ENCODE results near the gene KRT24. TPM values are rescaled to one million over a fixed set of nuclear protein-coding genes. Genes with fewer than 3 reads are reported as not detected.
A peak's percentile ranks its signal among the peaks of the same experiment; 100 is the strongest.
"Not testable (repeated sequence)": the region's sequence is repeated elsewhere in the genome, so short reads cannot be mapped to it uniquely, and the experiment has no call there.

The KRT24 gene
- not detected for polyA plus RNA-seq (2012; ENCODE audit: insufficient read depth, insufficient read length)

- H3K4me3 ChIP-seq (ENCODE audit: low read length): no peak within 1 kb of the TSS
- no peak for DNase-seq (ENCODE audit: low read depth, low spot score)
Measured at GRCh38 chr17:40703652-40704051, at the start of gene KRT24. TSS of gene KRT24 (minus strand) at chr17:40703752. CDS start at chr17:40703693, 59 bp downstream.

DNA sequence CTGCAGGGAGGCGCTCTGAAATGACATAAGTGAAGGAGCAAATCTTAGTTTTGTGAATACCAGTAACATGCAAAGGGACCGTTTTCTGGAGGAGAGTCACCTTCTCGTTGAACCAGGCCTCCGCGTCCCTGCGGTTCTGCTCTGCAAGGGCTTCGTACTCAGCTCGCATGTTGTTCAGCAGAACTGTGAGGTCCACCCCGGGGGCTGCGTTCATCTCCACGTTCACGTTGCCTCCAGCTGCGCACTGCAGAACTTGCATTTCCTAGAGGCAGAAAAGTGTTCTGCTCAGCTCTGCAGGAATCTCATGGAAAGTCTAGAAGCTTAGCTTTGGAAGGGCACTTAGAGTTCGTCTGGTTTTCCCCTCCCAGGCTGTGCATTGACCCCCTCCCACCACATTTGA is 47.5 kb upstream of the KRT24 start:
- no peak for DNase-seq (ENCODE audit: low read depth, low spot score)
- H3K4me3 ChIP-seq (ENCODE audit: low read length): no peak overlapping the region

- no peak overlapping the region for H3K4me3 ChIP-seq (ENCODE audit: low read length)
- no peak for DNase-seq (ENCODE audit: low read depth, low spot score)
Measured at GRCh38 chr17:40750391-40750790, 46.8 kb upstream of the KRT24 start.

DNA sequence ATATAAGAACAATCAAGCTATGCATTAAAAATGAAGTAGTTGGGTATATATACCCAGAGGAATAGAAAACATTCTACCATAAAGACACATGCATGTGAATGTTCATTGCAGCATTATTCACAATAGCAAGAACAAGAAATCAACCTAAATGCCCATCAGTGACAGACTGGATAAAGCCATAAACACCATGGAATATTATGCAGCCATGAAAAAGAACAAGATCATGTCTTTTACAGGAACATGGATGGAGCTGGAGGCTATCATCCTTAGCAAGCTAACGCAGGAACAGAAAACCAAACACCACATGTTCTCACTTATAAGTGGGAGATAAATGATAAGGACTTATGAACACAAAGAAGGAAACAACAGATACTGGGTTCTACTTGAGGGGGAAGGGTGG is 45.1 kb upstream of the KRT24 start:
- DNase-seq (ENCODE audit: low read depth, low spot score); H3K4me3 ChIP-seq (ENCODE audit: low read length): not testable (repeated sequence)

DNA sequence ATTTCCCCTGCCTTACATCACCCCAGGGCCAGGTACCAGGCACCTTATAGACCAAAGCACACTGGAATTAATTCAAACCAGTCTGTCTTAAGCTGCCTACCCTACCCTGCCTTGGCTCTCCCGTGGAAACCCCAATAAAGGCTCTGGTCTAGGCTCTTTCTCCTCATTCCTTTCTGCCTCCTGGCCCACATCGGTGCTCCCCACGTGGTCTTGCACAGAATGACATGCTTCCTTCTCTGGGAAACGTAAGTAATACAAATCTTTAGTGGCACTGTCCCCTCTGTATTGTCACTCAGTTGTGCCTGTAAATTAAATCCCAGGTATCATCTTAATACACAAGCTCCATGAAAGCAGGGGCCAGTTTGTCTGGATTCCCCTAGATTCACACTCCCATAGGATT is 35.0 kb upstream of the KRT24 start:
- no peak overlapping the region for H3K4me3 ChIP-seq (ENCODE audit: low read length)
- DNase-seq (ENCODE audit: low read depth, low spot score): no peak

DNA sequence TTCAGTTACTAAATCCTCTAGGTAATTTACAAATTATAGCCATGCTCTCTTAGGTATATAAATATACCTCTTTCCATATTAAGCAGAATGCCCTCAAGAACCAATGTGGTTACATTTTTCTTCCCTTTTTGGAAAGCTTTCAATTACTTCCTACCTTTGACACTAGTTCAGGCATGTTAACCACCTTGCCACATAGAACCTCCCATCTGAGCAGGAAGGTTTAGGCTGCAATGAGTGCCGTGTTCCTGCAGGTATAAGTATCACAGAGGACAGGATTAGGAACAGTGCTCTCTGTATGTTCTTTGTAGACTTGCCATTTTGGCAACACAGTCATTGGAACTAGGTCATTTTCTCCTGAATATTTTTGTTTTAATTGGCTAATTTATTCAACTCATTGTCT is 31.5 kb upstream of the KRT24 start:
- DNase-seq (ENCODE audit: low read depth, low spot score): no peak
- H3K4me3 ChIP-seq (ENCODE audit: low read length): no peak overlapping the region

GRCh38 chr17:40734018-40734417 is 30.5 kb upstream of the KRT24 start:
- DNase-seq (ENCODE audit: low read depth, low spot score): no peak
- no peak overlapping the region for H3K4me3 ChIP-seq (ENCODE audit: low read length)

GRCh38 chr17:40730970-40731369 is 27.4 kb upstream of the KRT24 start:
- no peak overlapping the region for H3K4me3 ChIP-seq (ENCODE audit: low read length)
- no peak for DNase-seq (ENCODE audit: low read depth, low spot score)

- no peak overlapping the region for H3K4me3 ChIP-seq (ENCODE audit: low read length)
- DNase-seq (ENCODE audit: low read depth, low spot score): no peak
Measured at GRCh38 chr17:40727447-40728231, 24.1 kb upstream of the KRT24 start.

DNA sequence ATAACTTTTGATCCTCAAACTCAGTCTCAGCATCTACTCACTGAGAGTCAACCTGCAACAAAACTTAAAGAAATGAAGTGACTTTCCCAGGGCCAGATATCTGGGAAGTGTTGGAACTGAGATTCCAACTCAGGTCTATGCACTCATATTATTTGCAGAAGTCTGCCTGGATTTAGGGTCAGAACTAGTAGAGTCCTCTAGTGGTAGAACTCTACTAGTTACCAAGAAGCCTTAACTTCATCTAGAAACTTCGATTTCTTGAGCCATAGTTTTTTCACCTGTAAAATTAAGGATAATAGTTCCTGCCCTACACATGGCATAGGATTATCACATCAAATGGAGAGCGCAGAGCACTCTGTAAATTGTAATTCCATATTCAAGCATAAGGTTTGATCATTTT is 23.4 kb upstream of the KRT24 start:
- peak; percentile 1 for DNase-seq (ENCODE audit: low read depth, low spot score)
- H3K4me3 ChIP-seq (ENCODE audit: low read length): no peak overlapping the region

GRCh38 chr17:40724656-40725055 is 21.1 kb upstream of the KRT24 start:
- no peak overlapping the region for H3K4me3 ChIP-seq (ENCODE audit: low read length)
- DNase-seq (ENCODE audit: low read depth, low spot score): no peak

- DNase-seq (ENCODE audit: low read depth, low spot score): no peak
- no peak overlapping the region for H3K4me3 ChIP-seq (ENCODE audit: low read length)
Measured at GRCh38 chr17:40722241-40722640, 18.7 kb upstream of the KRT24 start.

- H3K4me3 ChIP-seq (ENCODE audit: low read length): no peak overlapping the region
- no peak for DNase-seq (ENCODE audit: low read depth, low spot score)
Measured at GRCh38 chr17:40720899-40721298, 17.3 kb upstream of the KRT24 start.

DNA sequence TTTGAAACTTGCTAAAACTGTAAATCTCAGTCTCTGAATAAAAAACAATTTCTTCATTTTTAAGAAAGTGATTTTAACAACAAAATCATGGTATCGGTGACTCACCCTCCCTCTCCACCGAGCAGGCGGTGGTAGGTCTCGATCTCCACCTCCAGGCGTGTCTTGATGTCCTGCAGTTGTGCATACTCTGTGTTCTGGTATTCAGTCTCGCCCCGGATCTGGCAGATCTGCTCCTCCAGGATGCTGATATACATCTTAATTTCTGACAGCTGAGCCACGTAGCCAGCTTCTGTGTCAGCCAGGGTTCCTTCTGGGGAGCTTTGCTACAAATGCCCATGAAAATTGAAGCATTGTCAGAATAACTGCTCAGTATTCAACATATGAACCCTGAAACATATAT is 15.4 kb upstream of the KRT24 start:
- no peak overlapping the region for H3K4me3 ChIP-seq (ENCODE audit: low read length)
- DNase-seq (ENCODE audit: low read depth, low spot score): no peak

GRCh38 chr17:40717776-40718175 is 14.2 kb upstream of the KRT24 start:
- H3K4me3 ChIP-seq (ENCODE audit: low read length): no peak overlapping the region
- DNase-seq (ENCODE audit: low read depth, low spot score): no peak

DNA sequence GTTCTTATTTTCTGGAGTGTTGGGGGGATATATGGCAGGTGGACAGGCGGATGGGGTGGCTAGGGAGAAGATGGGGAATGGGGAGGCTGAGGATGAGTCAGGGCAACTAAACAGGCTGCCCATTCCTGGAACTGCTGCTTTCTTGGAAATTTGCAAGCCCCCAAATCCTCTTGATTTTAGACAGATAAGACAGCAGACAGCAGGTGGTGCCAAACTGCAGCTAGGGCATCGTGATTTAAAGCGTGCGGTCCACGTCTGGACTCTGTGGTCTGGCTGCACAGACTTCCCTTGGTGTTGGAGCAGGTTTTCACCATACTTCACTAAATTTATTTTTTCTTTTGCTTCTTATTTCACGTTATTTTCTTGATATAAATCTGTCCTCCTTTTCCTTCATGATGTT is 10.9 kb upstream of the KRT24 start:
- no peak overlapping the region for H3K4me3 ChIP-seq (ENCODE audit: low read length)
- DNase-seq (ENCODE audit: low read depth, low spot score): no peak

GRCh38 chr17:40707745-40708144 is 4.2 kb upstream of the KRT24 start:
- no peak for DNase-seq (ENCODE audit: low read depth, low spot score)
- no peak overlapping the region for H3K4me3 ChIP-seq (ENCODE audit: low read length)

GRCh38 chr17:40705584-40705983 is 2.0 kb upstream of the KRT24 start:
- no peak for DNase-seq (ENCODE audit: low read depth, low spot score)
- H3K4me3 ChIP-seq (ENCODE audit: low read length): no peak overlapping the region

DNA sequence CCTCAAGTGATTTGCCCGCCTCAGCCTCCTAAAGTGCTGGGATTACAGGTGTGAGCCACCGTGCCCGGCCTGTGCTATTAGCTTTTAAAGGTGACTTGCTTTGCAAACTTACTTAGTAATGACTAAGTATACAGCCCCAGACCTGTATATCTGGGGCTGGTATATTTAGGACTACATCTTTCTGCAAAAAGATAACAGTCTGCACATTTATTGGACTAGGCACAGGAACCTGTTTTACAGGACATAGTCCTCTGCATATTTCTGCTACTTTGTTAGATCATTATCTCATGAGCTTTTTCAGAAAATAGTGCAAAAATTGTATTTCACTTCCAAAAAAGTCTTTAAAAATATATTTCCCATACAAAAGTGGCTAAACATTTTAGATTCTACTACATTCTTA is 1.3 kb downstream of the KRT24 start:
- H3K4me3 ChIP-seq (ENCODE audit: low read length): no peak overlapping the region
- DNase-seq (ENCODE audit: low read depth, low spot score): no peak

GRCh38 chr17:40699853-40700252 is 3.7 kb downstream of the KRT24 start:
- no peak for DNase-seq (ENCODE audit: low read depth, low spot score)
- H3K4me3 ChIP-seq (ENCODE audit: low read length): no peak overlapping the region

DNA sequence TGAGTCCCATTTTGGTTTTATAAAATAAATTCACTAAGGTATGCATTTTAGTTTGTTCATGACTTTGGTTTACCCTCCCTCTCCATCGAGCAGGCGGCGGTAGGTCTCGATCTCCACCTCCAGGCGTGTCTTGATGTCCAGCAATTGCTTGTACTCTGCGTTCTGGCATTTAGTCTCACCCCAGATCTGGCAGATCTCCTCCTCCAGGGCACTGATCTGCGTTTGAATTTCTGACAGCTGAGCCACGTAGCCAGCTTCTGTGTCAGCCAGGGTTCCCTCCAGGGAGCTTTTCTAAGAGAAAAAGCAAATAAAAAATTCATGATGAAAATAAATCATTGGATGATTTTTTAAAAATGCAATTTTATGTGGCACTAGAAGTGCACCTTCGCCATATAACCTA is 4.2 kb downstream of the KRT24 start:
- no peak for DNase-seq (ENCODE audit: low read depth, low spot score)
- no peak overlapping the region for H3K4me3 ChIP-seq (ENCODE audit: low read length)
